K562 (cell line): ENCODE measurements around the gene DDR1. TPM values are rescaled to one million over a fixed set of nuclear protein-coding genes. Genes with fewer than 3 reads are reported as not detected.

Experiments used
- ARID1B ChIP-seq: fragments of 450-650 bp; IDR thresholded peaks from 2 replicates; pipeline ENCODE4 v1.6.1; 2016; ENCODE audit warnings: antibody characterized with exemption, mild to moderate bottlenecking, inconsistent platforms
- CREM ChIP-seq: IDR thresholded peaks from 2 replicates; pipeline ENCODE4 v1.6.1; 2014; ENCODE audit warnings: antibody characterized with exemption, low read depth
- FOXK1 ChIP-seq: sonication (generic); formaldehyde crosslinking; IDR thresholded peaks from 2 replicates; pipeline ENCODE4 v1.8.0; 2022; ENCODE audit warnings: missing genetic modification reagents, mild to moderate bottlenecking, borderline replicate concordance
- GABPB1 ChIP-seq: sonication (generic); formaldehyde crosslinking; IDR thresholded peaks from 2 replicates; pipeline ENCODE4 v1.8.0; 2022; ENCODE audit warnings: mild to moderate bottlenecking, missing genetic modification reagents
- NFRKB ChIP-seq: fragments of 450-650 bp; IDR thresholded peaks from 2 replicates; pipeline ENCODE4 v1.6.1; 2016; ENCODE audit warnings: low read depth
- NR1H2 ChIP-seq: sonication (generic); formaldehyde crosslinking; IDR thresholded peaks from 2 replicates; pipeline ENCODE4 v1.4.0; 2020; ENCODE audit warnings: mild to moderate bottlenecking, missing genetic modification reagents
- RBM14 ChIP-seq: fragments of 200-400 bp; formaldehyde crosslinking; IDR thresholded peaks from 2 replicates; pipeline ENCODE4 v1.6.1; 2018; ENCODE audit warnings: low read depth, mild to moderate bottlenecking, low read length, moderate library complexity, borderline replicate concordance; ENCODE audit not compliant: insufficient read depth
- TCF7L2 ChIP-seq: fragments of 150-350 bp; IDR thresholded peaks from 2 replicates; pipeline ENCODE4 v1.6.1; 2016; ENCODE audit warnings: low read depth, mild to moderate bottlenecking, low read length, moderate library complexity
- XRCC3 ChIP-seq: fragments of 450-650 bp; IDR thresholded peaks from 2 replicates; pipeline ENCODE4 v1.6.1; 2017; ENCODE audit warnings: mild to moderate bottlenecking, moderate library complexity
- XRCC5 ChIP-seq: fragments of 200-400 bp; formaldehyde crosslinking; IDR thresholded peaks from 2 replicates; pipeline ENCODE4 v1.6.1; 2017; ENCODE audit warnings: low read depth, mild to moderate bottlenecking, low read length
- ZNF12 ChIP-seq: sonication (generic); formaldehyde crosslinking; IDR thresholded peaks from 2 replicates; pipeline ENCODE4 v1.4.0; 2020; ENCODE audit warnings: mild to moderate bottlenecking, missing genetic modification reagents
- ZNF316 ChIP-seq: fragments of 450-650 bp; IDR thresholded peaks from 2 replicates; pipeline ENCODE4 v1.6.1; 2016
- ZNF696 ChIP-seq: fragments of 250-450 bp; sonication (Bioruptor Pico); conservative IDR thresholded peaks from 2 replicates; pipeline ENCODE4 v1.4.0; 2020; ENCODE audit warnings: mild to moderate bottlenecking, moderate library complexity
- ZNF778 ChIP-seq: fragments of 450-650 bp; formaldehyde crosslinking; IDR thresholded peaks from 2 replicates; pipeline ENCODE4 v1.4.0; 2020; ENCODE audit warnings: mild to moderate bottlenecking, moderate library complexity
- polyA plus RNA-seq, 8 experiments: library from polyadenylated mRNA; depleted of rRNA in 4 of 8; stranded (reverse) in 5 of 8; unstranded in 3 of 8; fragments of >200 nt; fragmentation: Nextera tagmentation in 2 of 8; fragmentation: Illumina TruSeq in 1 of 8; extraction: Ambion mirVana in 2 of 8; extraction: Trizol in 1 of 8; gene quantifications; 2 replicates each; pipeline versions ENCODE4 v1.2.1 to v1.2.3, GENCODE V29; 2011 to 2014; ENCODE audit warnings: inconsistent platforms in 1 of 8, missing spikeins in 1 of 8
- total RNA-seq, 7 experiments: library from RNA; depleted of rRNA in 6 of 7; stranded (reverse); fragments of >200 nt in 6 of 7; fragmentation: Illumina TruSeq in 2 of 7; extraction: Trizol in 2 of 7; gene quantifications; 2 replicates each; pipeline versions ENCODE4 v1.2.1 to v1.2.3, GENCODE V29; 2011 to 2021; ENCODE audit warnings: low replicate concordance in 1 of 7
- TF ChIP-seq, protein P1 (sequence below): fragments of 250-450 bp; sonication (Bioruptor Pico); IDR thresholded peaks from 2 replicates; pipeline ENCODE4 v1.4.0; 2020; ENCODE audit warnings: mild to moderate bottlenecking, moderate library complexity
- TF ChIP-seq, protein P2 (sequence below): fragments of 250-450 bp; sonication (Bioruptor Pico); IDR thresholded peaks from 2 replicates; pipeline ENCODE4 v1.4.0; 2020; ENCODE audit warnings: mild to moderate bottlenecking, moderate library complexity, borderline replicate concordance
- TF ChIP-seq, protein P3 (sequence below): sonication (generic); formaldehyde crosslinking; IDR thresholded peaks from 2 replicates; pipeline ENCODE4 v1.8.0; 2022; ENCODE audit warnings: mild to moderate bottlenecking, missing genetic modification reagents

Gene DDR1
- total and polyA plus RNA-seq, 9 of the 15 experiments (the other 6 are each of a cell fraction or from before 2014, with no cell fraction given), result 1.4 to 44.6 (median 12.2) TPM

DNA sequence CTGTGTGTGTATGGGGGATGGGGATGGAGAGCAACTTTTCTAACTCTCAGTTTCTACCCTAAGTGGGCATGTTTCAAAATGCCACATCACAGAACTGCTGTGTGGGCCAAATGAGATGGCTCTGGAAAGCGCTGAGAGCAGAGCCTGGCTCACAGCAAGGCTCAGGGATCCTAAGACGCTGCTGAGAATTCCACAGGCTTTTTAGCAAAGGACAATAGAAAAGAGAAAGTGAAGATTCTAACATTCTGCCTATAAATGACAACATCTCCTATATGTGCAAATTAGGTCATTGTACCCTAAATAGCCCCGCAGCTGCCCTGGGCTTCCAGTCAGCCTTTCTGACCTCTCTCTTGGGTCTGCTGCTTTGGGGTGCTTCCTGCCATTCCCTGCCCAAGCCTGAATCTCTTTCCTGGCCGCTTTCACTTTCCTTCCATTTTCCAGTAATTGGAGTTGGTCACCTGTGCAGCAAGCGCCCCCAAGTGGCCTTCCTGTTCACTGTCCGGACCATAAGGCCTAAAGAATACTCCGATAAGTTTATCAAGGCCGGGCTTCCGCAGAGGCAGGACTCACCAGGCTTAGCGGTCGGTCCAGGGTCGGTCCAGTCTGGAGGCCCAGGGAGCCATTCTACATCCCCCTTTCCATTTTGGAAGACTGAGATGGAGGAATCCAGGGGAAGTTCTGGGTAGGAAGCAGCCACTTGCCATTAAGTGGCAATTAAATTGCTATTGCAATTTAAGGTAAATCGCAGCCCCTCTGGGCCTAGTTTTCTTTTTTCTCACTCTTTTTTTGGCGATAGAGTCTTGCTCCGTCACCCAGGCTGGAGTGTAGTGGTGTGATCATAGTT lies 6.7 kb upstream of the DDR1 start (continued):
- TF ChIP-seq, protein P1, sequence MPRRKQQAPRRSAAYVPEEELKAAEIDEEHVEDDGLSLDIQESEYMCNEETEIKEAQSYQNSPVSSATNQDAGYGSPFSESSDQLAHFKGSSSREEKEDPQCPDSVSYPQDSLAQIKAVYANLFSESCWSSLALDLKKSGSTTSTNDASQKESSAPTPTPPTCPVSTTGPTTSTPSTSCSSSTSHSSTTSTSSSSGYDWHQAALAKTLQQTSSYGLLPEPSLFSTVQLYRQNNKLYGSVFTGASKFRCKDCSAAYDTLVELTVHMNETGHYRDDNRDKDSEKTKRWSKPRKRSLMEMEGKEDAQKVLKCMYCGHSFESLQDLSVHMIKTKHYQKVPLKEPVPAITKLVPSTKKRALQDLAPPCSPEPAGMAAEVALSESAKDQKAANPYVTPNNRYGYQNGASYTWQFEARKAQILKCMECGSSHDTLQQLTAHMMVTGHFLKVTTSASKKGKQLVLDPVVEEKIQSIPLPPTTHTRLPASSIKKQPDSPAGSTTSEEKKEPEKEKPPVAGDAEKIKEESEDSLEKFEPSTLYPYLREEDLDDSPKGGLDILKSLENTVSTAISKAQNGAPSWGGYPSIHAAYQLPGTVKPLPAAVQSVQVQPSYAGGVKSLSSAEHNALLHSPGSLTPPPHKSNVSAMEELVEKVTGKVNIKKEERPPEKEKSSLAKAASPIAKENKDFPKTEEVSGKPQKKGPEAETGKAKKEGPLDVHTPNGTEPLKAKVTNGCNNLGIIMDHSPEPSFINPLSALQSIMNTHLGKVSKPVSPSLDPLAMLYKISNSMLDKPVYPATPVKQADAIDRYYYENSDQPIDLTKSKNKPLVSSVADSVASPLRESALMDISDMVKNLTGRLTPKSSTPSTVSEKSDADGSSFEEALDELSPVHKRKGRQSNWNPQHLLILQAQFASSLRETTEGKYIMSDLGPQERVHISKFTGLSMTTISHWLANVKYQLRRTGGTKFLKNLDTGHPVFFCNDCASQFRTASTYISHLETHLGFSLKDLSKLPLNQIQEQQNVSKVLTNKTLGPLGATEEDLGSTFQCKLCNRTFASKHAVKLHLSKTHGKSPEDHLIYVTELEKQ, result no peak; the same call in 1 of the 2 replicates
- no peak for TF ChIP-seq ZNF316
- TF ChIP-seq XRCC5, result peak; percentile 88
- no peak for TF ChIP-seq ZNF696 (CRISPR knock-in tag)
- no peak for TF ChIP-seq XRCC3
- TF ChIP-seq ZNF12, result no peak; the same call in 1 of the 2 replicates
- no peak for TF ChIP-seq RBM14
- peak; percentile 59; the same call in 1 of the 2 replicates for TF ChIP-seq GABPB1 (CRISPR knock-in tag)
- TF ChIP-seq, protein P2, sequence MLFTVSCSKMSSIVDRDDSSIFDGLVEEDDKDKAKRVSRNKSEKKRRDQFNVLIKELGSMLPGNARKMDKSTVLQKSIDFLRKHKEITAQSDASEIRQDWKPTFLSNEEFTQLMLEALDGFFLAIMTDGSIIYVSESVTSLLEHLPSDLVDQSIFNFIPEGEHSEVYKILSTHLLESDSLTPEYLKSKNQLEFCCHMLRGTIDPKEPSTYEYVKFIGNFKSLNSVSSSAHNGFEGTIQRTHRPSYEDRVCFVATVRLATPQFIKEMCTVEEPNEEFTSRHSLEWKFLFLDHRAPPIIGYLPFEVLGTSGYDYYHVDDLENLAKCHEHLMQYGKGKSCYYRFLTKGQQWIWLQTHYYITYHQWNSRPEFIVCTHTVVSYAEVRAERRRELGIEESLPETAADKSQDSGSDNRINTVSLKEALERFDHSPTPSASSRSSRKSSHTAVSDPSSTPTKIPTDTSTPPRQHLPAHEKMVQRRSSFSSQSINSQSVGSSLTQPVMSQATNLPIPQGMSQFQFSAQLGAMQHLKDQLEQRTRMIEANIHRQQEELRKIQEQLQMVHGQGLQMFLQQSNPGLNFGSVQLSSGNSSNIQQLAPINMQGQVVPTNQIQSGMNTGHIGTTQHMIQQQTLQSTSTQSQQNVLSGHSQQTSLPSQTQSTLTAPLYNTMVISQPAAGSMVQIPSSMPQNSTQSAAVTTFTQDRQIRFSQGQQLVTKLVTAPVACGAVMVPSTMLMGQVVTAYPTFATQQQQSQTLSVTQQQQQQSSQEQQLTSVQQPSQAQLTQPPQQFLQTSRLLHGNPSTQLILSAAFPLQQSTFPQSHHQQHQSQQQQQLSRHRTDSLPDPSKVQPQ, result no peak
- TF ChIP-seq, protein P3, sequence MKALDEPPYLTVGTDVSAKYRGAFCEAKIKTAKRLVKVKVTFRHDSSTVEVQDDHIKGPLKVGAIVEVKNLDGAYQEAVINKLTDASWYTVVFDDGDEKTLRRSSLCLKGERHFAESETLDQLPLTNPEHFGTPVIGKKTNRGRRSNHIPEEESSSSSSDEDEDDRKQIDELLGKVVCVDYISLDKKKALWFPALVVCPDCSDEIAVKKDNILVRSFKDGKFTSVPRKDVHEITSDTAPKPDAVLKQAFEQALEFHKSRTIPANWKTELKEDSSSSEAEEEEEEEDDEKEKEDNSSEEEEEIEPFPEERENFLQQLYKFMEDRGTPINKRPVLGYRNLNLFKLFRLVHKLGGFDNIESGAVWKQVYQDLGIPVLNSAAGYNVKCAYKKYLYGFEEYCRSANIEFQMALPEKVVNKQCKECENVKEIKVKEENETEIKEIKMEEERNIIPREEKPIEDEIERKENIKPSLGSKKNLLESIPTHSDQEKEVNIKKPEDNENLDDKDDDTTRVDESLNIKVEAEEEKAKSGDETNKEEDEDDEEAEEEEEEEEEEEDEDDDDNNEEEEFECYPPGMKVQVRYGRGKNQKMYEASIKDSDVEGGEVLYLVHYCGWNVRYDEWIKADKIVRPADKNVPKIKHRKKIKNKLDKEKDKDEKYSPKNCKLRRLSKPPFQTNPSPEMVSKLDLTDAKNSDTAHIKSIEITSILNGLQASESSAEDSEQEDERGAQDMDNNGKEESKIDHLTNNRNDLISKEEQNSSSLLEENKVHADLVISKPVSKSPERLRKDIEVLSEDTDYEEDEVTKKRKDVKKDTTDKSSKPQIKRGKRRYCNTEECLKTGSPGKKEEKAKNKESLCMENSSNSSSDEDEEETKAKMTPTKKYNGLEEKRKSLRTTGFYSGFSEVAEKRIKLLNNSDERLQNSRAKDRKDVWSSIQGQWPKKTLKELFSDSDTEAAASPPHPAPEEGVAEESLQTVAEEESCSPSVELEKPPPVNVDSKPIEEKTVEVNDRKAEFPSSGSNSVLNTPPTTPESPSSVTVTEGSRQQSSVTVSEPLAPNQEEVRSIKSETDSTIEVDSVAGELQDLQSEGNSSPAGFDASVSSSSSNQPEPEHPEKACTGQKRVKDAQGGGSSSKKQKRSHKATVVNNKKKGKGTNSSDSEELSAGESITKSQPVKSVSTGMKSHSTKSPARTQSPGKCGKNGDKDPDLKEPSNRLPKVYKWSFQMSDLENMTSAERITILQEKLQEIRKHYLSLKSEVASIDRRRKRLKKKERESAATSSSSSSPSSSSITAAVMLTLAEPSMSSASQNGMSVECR (CRISPR knock-in tag), result no peak
- TF ChIP-seq NFRKB, result no peak; the same call in 1 of the 2 replicates
- 0 out of 2 replicates have a peak, but pooled peaks have one; percentile 22 for TF ChIP-seq CREM
- 0 out of 2 replicates have a peak, but pooled peaks have one; percentile 8 for TF ChIP-seq TCF7L2
- TF ChIP-seq ARID1B, result peak; percentile 56
- no peak for TF ChIP-seq ZNF778 (CRISPR knock-in tag)
- no peak for TF ChIP-seq NR1H2 (CRISPR knock-in tag)
- peak; percentile 68; the same call in 1 of the 2 replicates for TF ChIP-seq FOXK1 (CRISPR knock-in tag)
